OCI-M1 (cell line): ENCODE data around the gene RNF152.
A peak's percentile ranks its signal among the peaks of the same experiment; 100 is the strongest.
"Not testable (repeated sequence)": the region's sequence is repeated elsewhere in the genome, so short reads cannot be mapped to it uniquely, and the experiment has no call there.

ENCODE experiments used
- DNase-seq: peaks from one replicate; lab custom pipeline; 2025; lab: John Stamatoyannopoulos, UW

RNF152 gene

GRCh38 chr18:61821748-61822147, 71.1 kb downstream of the RNF152 start:
- DNase-seq = no peak

- no peak for DNase-seq
Observed at GRCh38 chr18:61820882-61821281, 71.9 kb downstream of the RNF152 start.

- DNase-seq = no peak
Observed at GRCh38 chr18:61817086-61817485, 75.7 kb downstream of the RNF152 start.

- DNase-seq = no peak
Observed at GRCh38 chr18:61815885-61816470, 76.8 kb downstream of the RNF152 start.

GRCh38 chr18:61808286-61808685, 84.5 kb downstream of the RNF152 start:
- DNase-seq = no peak

GRCh38 chr18:61803393-61803792, 89.4 kb downstream of the RNF152 start:
- no peak for DNase-seq

GRCh38 chr18:61797696-61798590, 94.9 kb downstream of the RNF152 start:
- no peak for DNase-seq

- no peak for DNase-seq
Observed at GRCh38 chr18:61791031-61791430, 101.8 kb downstream of the RNF152 start.

GRCh38 chr18:61787011-61787670, 105.7 kb downstream of the RNF152 start:
- not testable (repeated sequence) for DNase-seq

GRCh38 chr18:61785588-61785987, 107.2 kb downstream of the RNF152 start:
- DNase-seq = peak; percentile 67

- DNase-seq = no peak
Observed at GRCh38 chr18:61784834-61785233, 108.0 kb downstream of the RNF152 start.

- peak; percentile 38 for DNase-seq
Observed at GRCh38 chr18:61782545-61782944, 110.3 kb downstream of the RNF152 start.

GRCh38 chr18:61776201-61776600, 116.6 kb downstream of the RNF152 start:
- not testable (repeated sequence) for DNase-seq

GRCh38 chr18:61774846-61775245, 118.0 kb downstream of the RNF152 start:
- no peak for DNase-seq

- DNase-seq = no peak
Observed at GRCh38 chr18:61772293-61772848, 120.4 kb downstream of the RNF152 start.

GRCh38 chr18:61771861-61772260, 120.9 kb downstream of the RNF152 start:
- no peak for DNase-seq

GRCh38 chr18:61770279-61770678, 122.5 kb downstream of the RNF152 start:
- no peak for DNase-seq

GRCh38 chr18:61766266-61766884, 126.4 kb downstream of the RNF152 start:
- DNase-seq = no peak

- DNase-seq = peak; percentile 72
Observed at GRCh38 chr18:61765097-61765496, 127.7 kb downstream of the RNF152 start.

- DNase-seq = peak; percentile 76
Observed at GRCh38 chr18:61764381-61764780, 128.4 kb downstream of the RNF152 start.

GRCh38 chr18:61761875-61762274, 130.9 kb downstream of the RNF152 start:
- DNase-seq = no peak
